ENCODE results near the gene PHACTR1.

Gene PHACTR1

GRCh38 chr6:13205106-13205505, 488.5 kb downstream of the PHACTR1 start:
- DNase-seq (ENCODE audit: insufficient read length) = no peak

GRCh38 chr6:13212096-13212495, 495.5 kb downstream of the PHACTR1 start:
- TF ChIP-seq TAF1 (IDR thresholded peaks at IDR 0.05; ENCODE audit: borderline replicate concordance, low read depth, low read length) = no peak
- no peak for TF ChIP-seq POLR2A (IDR thresholded peaks at IDR 0.05; ENCODE audit: low read depth, low read length)
- no peak for TF ChIP-seq POLR2AphosphoS5 (IDR thresholded peaks at IDR 0.05; ENCODE audit: low read depth, low read length)
- FAIRE-seq (no peak), DNase-seq (ENCODE audit: insufficient read length) (no peak)

More at GRCh38 chr6:13205106-13205505, 488.5 kb downstream of the PHACTR1 start:
- TF ChIP-seq POLR2AphosphoS5 (IDR thresholded peaks at IDR 0.05; ENCODE audit: low read depth, low read length) (no peak), POLR2A (IDR thresholded peaks at IDR 0.05; ENCODE audit: low read depth, low read length) (no peak), TAF1 (IDR thresholded peaks at IDR 0.05; ENCODE audit: borderline replicate concordance, low read depth, low read length) (no peak)
- no peak for FAIRE-seq

GRCh38 chr6:13212538-13212937, 496.0 kb downstream of the PHACTR1 start:
- TF ChIP-seq POLR2A (IDR thresholded peaks at IDR 0.05; ENCODE audit: low read depth, low read length) = no peak
- no peak for TF ChIP-seq TAF1 (IDR thresholded peaks at IDR 0.05; ENCODE audit: borderline replicate concordance, low read depth, low read length)
- TF ChIP-seq POLR2AphosphoS5 (IDR thresholded peaks at IDR 0.05; ENCODE audit: low read depth, low read length) = no peak
- FAIRE-seq (no peak), DNase-seq (ENCODE audit: insufficient read length) (no peak)

- TF ChIP-seq POLR2A (IDR thresholded peaks at IDR 0.05; ENCODE audit: low read depth, low read length) (no peak), POLR2AphosphoS5 (IDR thresholded peaks at IDR 0.05; ENCODE audit: low read depth, low read length) (no peak), TAF1 (IDR thresholded peaks at IDR 0.05; ENCODE audit: borderline replicate concordance, low read depth, low read length) (no peak)
- DNase-seq (ENCODE audit: insufficient read length) = no peak
- FAIRE-seq = no peak
Observed at GRCh38 chr6:13215390-13215789, 498.8 kb downstream of the PHACTR1 start.

GRCh38 chr6:13216236-13217014, 499.9 kb downstream of the PHACTR1 start:
- FAIRE-seq (peak; percentile 77), DNase-seq (ENCODE audit: insufficient read length) (no peak)
- TF ChIP-seq TAF1 (IDR thresholded peaks at IDR 0.05; ENCODE audit: borderline replicate concordance, low read depth, low read length) (no peak), POLR2AphosphoS5 (IDR thresholded peaks at IDR 0.05; ENCODE audit: low read depth, low read length) (no peak), POLR2A (IDR thresholded peaks at IDR 0.05; ENCODE audit: low read depth, low read length) (no peak)

- TF ChIP-seq POLR2AphosphoS5 (IDR thresholded peaks at IDR 0.05; ENCODE audit: low read depth, low read length) (no peak), TAF1 (IDR thresholded peaks at IDR 0.05; ENCODE audit: borderline replicate concordance, low read depth, low read length) (no peak), POLR2A (IDR thresholded peaks at IDR 0.05; ENCODE audit: low read depth, low read length) (no peak)
- FAIRE-seq (peak; percentile 95), DNase-seq (ENCODE audit: insufficient read length) (no peak)
Observed at GRCh38 chr6:13217206-13217905, 500.8 kb downstream of the PHACTR1 start.

- DNase-seq (ENCODE audit: insufficient read length) (no peak), FAIRE-seq (no peak)
- TF ChIP-seq POLR2A (IDR thresholded peaks at IDR 0.05; ENCODE audit: low read depth, low read length) = no peak
- TF ChIP-seq TAF1 (IDR thresholded peaks at IDR 0.05; ENCODE audit: borderline replicate concordance, low read depth, low read length) = no peak
- no peak for TF ChIP-seq POLR2AphosphoS5 (IDR thresholded peaks at IDR 0.05; ENCODE audit: low read depth, low read length)
Observed at GRCh38 chr6:13220266-13220665, 503.7 kb downstream of the PHACTR1 start.

- TF ChIP-seq POLR2AphosphoS5 (IDR thresholded peaks at IDR 0.05; ENCODE audit: low read depth, low read length) (no peak), POLR2A (IDR thresholded peaks at IDR 0.05; ENCODE audit: low read depth, low read length) (no peak), TAF1 (IDR thresholded peaks at IDR 0.05; ENCODE audit: borderline replicate concordance, low read depth, low read length) (no peak)
- no peak for FAIRE-seq
- DNase-seq (ENCODE audit: insufficient read length) = no peak
Observed at GRCh38 chr6:13222048-13222447, 505.5 kb downstream of the PHACTR1 start.

- no peak for FAIRE-seq
- no peak for TF ChIP-seq TAF1 (IDR thresholded peaks at IDR 0.05; ENCODE audit: borderline replicate concordance, low read depth, low read length)
- TF ChIP-seq POLR2A (IDR thresholded peaks at IDR 0.05; ENCODE audit: low read depth, low read length) = no peak
- no peak for TF ChIP-seq POLR2AphosphoS5 (IDR thresholded peaks at IDR 0.05; ENCODE audit: low read depth, low read length)
- DNase-seq (ENCODE audit: insufficient read length) = no peak
Observed at GRCh38 chr6:13226071-13226470, 509.5 kb downstream of the PHACTR1 start.

GRCh38 chr6:13228264-13229204, 512.0 kb downstream of the PHACTR1 start:
- FAIRE-seq (no peak), DNase-seq (ENCODE audit: insufficient read length) (no peak)
- no peak for TF ChIP-seq POLR2A (IDR thresholded peaks at IDR 0.05; ENCODE audit: low read depth, low read length)
- TF ChIP-seq POLR2AphosphoS5 (IDR thresholded peaks at IDR 0.05; ENCODE audit: low read depth, low read length) = no peak
- TF ChIP-seq TAF1 (IDR thresholded peaks at IDR 0.05; ENCODE audit: borderline replicate concordance, low read depth, low read length) = no peak

Measured in GM12892 (cell line).